GM18861 (cell line): ENCODE results near the gene CACNA2D1.
"Not testable (repeated sequence)": the region's sequence is repeated elsewhere in the genome, so short reads cannot be mapped to it uniquely, and the experiment has no call there.

Experiments
- ATAC-seq: cut with Tn5 transposase; IDR thresholded peaks from one replicate; pipeline ENCODE4 v1.9.1; 2021; ENCODE audit not compliant: unreplicated experiment

The CACNA2D1 gene

GRCh38 chr7:82393840-82394220 lies 49.7 kb downstream of the CACNA2D1 start:
- no peak for ATAC-seq

- ATAC-seq, result no peak
These were observed 50.3 kb downstream of the CACNA2D1 start for GRCh38 chr7:82393076-82393839.

- no peak for ATAC-seq
These were observed 52.6 kb downstream of the CACNA2D1 start for GRCh38 chr7:82390936-82391335.

GRCh38 chr7:82389876-82390275 lies 53.7 kb downstream of the CACNA2D1 start:
- no peak for ATAC-seq

GRCh38 chr7:82388138-82388537 lies 55.4 kb downstream of the CACNA2D1 start:
- no peak for ATAC-seq

GRCh38 chr7:82386571-82386970 lies 57.0 kb downstream of the CACNA2D1 start:
- ATAC-seq, result not testable (repeated sequence)

GRCh38 chr7:82384779-82385178 lies 58.8 kb downstream of the CACNA2D1 start:
- ATAC-seq, result no peak

GRCh38 chr7:82384051-82384464 lies 59.5 kb downstream of the CACNA2D1 start:
- no peak for ATAC-seq

- ATAC-seq, result no peak
These were observed 61.3 kb downstream of the CACNA2D1 start for GRCh38 chr7:82382276-82382675.

GRCh38 chr7:82376739-82377138 lies 66.8 kb downstream of the CACNA2D1 start:
- ATAC-seq, result no peak

- ATAC-seq, result no peak
These were observed 67.9 kb downstream of the CACNA2D1 start for GRCh38 chr7:82375713-82376112.

GRCh38 chr7:82375129-82375528 lies 68.4 kb downstream of the CACNA2D1 start:
- ATAC-seq, result no peak

GRCh38 chr7:82373926-82374635 lies 69.5 kb downstream of the CACNA2D1 start:
- ATAC-seq, result no peak

- no peak for ATAC-seq
These were observed 78.9 kb downstream of the CACNA2D1 start for GRCh38 chr7:82364671-82365070.

GRCh38 chr7:82364048-82364447 lies 79.5 kb downstream of the CACNA2D1 start:
- no peak for ATAC-seq

- no peak for ATAC-seq
These were observed 81.4 kb downstream of the CACNA2D1 start for GRCh38 chr7:82362129-82362706.

- ATAC-seq, result no peak
These were observed 82.8 kb downstream of the CACNA2D1 start for GRCh38 chr7:82360591-82361368.

GRCh38 chr7:82359426-82359825 lies 84.2 kb downstream of the CACNA2D1 start:
- no peak for ATAC-seq

GRCh38 chr7:82358923-82359322 lies 84.7 kb downstream of the CACNA2D1 start:
- no peak for ATAC-seq

GRCh38 chr7:82358009-82358578 lies 85.5 kb downstream of the CACNA2D1 start:
- ATAC-seq, result no peak

- no peak for ATAC-seq
These were observed 95.3 kb downstream of the CACNA2D1 start for GRCh38 chr7:82348251-82348650.
